Gastrocnemius medialis (tissue), 4 donors: ENCODE results near the gene WIPF3. TPM values are rescaled to one million over a fixed set of nuclear protein-coding genes. Genes with fewer than 3 reads are reported as not detected.

Experiments used
- ATAC-seq, 2 donors: fragments of 150-250 bp; one replicate each; pipeline ENCODE4 v1.9.1; 2016
- DNase-seq, 2 donors: peaks; one replicate each; pipeline ENCODE4 v3.0.0-alpha.2; 2019
- H3K27ac ChIP-seq, 4 donors: fragments of 200-600 bp; sonication (generic); 1 replicate in 1 of 4; 2 replicates in 3 of 4; pipeline ENCODE4 v1.5.1; 2016 to 2018; ENCODE audit warnings: mild to moderate bottlenecking in 2 of 4, moderate library complexity in 1 of 4
- H3K27me3 ChIP-seq, 3 donors: fragments of 200-600 bp; sonication (generic) in 2 of 3; 1 replicate in 1 of 3; 2 replicates in 2 of 3; pipeline versions ENCODE4 v1.5.1 to v1.6.0; 2016 to 2019; ENCODE audit warnings: mild to moderate bottlenecking in 1 of 3, moderate library complexity in 1 of 3
- H3K36me3 ChIP-seq, 2 donors: fragments of 200-600 bp; sonication (generic) in 1 of 2; one replicate each; pipeline ENCODE4 v1.5.1; 2017 to 2018
- H3K4me1 ChIP-seq, 2 donors: fragments of 200-600 bp; sonication (generic) in 1 of 2; one replicate each; pipeline ENCODE4 v1.5.1; 2016 to 2017; ENCODE audit warnings: mild to moderate bottlenecking in 2 of 2
- H3K4me3 ChIP-seq, 4 donors: fragments of 200-600 bp; sonication (generic) in 3 of 4; 1 replicate in 1 of 4; 2 replicates in 3 of 4; pipeline ENCODE4 v1.5.1; 2016 to 2019; ENCODE audit warnings: mild to moderate bottlenecking in 2 of 4
- H3K9me3 ChIP-seq, 3 donors: fragments of 200-600 bp; sonication (generic) in 2 of 3; 1 replicate in 1 of 3; 2 replicates in 2 of 3; pipeline ENCODE4 v1.5.1; 2016 to 2019
- POLR2A ChIP-seq, 2 donors: fragments of 450-650 bp; IDR thresholded peaks; one replicate each; pipeline ENCODE4 v1.6.1; 2017; ENCODE audit warnings: antibody characterized with exemption in 2 of 2, mild to moderate bottlenecking in 2 of 2, moderate library complexity in 2 of 2
- in situ Hi-C, 4 donors: fragments of 200-750 bp; cut with MboI; loops; one replicate each; pipeline versions ENCODE4 v1.15.0 to v1.8.0; 2017; ENCODE audit warnings: low sequenced_read_pairs in 4 of 4
- intact Hi-C: fragments of 100-400 bp; cut with DNase I; formaldehyde crosslinking; loops from one replicate; pipeline ENCODE4 v1.15.1; 2023; ENCODE audit warnings: low total_unique reads
- total RNA-seq, 4 donors: library from RNA; depleted of rRNA; stranded (reverse); fragments of >200 nt; gene quantifications; one replicate each; pipeline versions ENCODE4 v1.1.0 to v1.2.3, GENCODE V29; 2016
- TF ChIP-seq, protein P1 (sequence below), 5 experiments: fragments of 450-650 bp in 3 of 5; fragments of 200-600 bp in 2 of 5; sonication (generic) in 2 of 5; IDR thresholded peaks in 4 of 5; conservative IDR thresholded peaks in 1 of 5; 1 replicate in 4 of 5; 2 replicates in 1 of 5; pipeline ENCODE4 v1.5.1; 2016 to 2019; ENCODE audit warnings: antibody characterized with exemption in 5 of 5, mild to moderate bottlenecking in 3 of 5, moderate library complexity in 3 of 5

Gene WIPF3
- total RNA-seq, 4 donors from 2014 or later = 4.2 to 9.9 (median 8.3) TPM

DNA sequence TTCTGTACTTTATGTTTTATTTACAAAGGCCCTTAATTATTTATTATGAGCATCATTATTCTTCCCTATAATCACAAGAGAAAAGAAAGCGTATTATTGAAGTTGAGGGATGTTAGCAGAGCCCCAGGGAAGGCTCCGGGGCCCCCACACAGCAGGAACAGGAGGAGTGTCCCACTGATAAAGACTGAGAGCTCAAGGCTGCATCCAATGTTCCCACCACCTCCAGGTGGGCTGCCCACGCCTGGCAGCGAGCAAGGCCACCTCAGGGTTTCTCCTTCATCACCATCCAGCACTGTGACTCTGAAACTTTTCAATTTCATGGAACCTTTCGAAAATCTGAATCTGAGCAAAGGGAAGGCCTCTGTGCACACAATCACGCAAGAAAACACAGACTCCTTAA is 35.9 kb upstream of the WIPF3 start:
- in situ Hi-C loops (loop anchor here in 1 of 4 donors (25.0 kb wide), 1 partner anchor 142 kb away; no protein-coding TSS in a partner anchor), intact Hi-C loops (no loop called here)
- Histone ChIP-seq H3K4me3 (no peak overlapping the region), H3K9me3 (no peaks in the 10 kb centered on the region), H3K4me1 (peaks cover 8 to 10% of the 10 kb centered on the region in 2 donors), H3K27me3 (no peaks in the 10 kb centered on the region), H3K36me3 (no peaks in the 10 kb centered on the region), H3K27ac (no peak overlapping the region)
- DNase-seq (no peak), ATAC-seq (no peak)
- no peak for TF ChIP-seq POLR2A (IDR thresholded peaks at IDR 0.05)
- TF ChIP-seq, protein P1, sequence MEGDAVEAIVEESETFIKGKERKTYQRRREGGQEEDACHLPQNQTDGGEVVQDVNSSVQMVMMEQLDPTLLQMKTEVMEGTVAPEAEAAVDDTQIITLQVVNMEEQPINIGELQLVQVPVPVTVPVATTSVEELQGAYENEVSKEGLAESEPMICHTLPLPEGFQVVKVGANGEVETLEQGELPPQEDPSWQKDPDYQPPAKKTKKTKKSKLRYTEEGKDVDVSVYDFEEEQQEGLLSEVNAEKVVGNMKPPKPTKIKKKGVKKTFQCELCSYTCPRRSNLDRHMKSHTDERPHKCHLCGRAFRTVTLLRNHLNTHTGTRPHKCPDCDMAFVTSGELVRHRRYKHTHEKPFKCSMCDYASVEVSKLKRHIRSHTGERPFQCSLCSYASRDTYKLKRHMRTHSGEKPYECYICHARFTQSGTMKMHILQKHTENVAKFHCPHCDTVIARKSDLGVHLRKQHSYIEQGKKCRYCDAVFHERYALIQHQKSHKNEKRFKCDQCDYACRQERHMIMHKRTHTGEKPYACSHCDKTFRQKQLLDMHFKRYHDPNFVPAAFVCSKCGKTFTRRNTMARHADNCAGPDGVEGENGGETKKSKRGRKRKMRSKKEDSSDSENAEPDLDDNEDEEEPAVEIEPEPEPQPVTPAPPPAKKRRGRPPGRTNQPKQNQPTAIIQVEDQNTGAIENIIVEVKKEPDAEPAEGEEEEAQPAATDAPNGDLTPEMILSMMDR (IDR thresholded peaks at IDR 0.05 in 4 of 5, conservative IDR thresholded peaks at IDR 0.05 in 1 of 5) = no peak

DNA sequence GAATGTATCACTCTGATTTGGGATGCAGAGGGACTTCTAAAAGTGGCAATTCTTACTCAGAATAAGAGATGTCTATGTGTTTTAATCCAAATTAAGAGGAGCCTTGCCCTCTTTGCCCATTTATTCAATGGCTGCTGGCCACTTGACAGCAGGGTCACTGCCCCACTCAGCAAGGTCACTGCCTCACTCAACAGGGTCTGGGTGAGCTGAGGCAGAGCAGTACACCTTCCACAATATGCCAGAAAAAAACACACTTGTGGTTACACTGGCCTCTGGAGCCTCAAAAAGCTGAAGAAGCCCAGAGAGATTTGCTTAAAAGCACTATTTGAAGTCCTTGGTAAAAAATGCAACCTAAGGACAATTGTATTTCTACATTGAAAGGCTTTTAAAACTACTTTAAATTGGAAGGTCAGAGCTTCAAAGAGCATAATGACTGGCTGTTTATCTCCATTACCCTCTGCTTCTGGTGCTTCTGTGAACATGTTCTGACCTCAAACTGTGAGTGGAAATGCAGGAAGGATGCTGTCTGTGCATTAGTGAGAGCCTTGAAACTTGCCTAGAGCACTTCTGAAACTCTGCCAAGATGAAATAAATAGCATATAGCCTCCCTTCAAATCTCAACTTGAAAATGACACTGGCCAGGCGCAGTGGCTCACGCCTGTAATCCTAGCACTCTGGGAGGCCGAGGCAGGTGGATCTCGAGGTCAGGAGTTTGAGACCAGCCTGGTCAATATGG is 35.1 kb upstream of the WIPF3 start:
- Histone ChIP-seq H3K4me3 (no peak overlapping the region), H3K9me3 (no peaks in the 10 kb centered on the region), H3K27me3 (no peaks in the 10 kb centered on the region), H3K27ac (no peak overlapping the region), H3K4me1 (peaks cover 0 to 1% of the 10 kb centered on the region in 2 donors), H3K36me3 (no peaks in the 10 kb centered on the region)
- intact Hi-C loops (no loop called here), in situ Hi-C loops (loop anchor here in 1 of 4 donors (25.0 kb wide), 1 partner anchor 141 kb away; no protein-coding TSS in a partner anchor)
- TF ChIP-seq, protein P1 (IDR thresholded peaks at IDR 0.05 in 4 of 5, conservative IDR thresholded peaks at IDR 0.05 in 1 of 5) = no peak
- no peak for TF ChIP-seq POLR2A (IDR thresholded peaks at IDR 0.05)
- DNase-seq (no peak), ATAC-seq (no peak)

DNA sequence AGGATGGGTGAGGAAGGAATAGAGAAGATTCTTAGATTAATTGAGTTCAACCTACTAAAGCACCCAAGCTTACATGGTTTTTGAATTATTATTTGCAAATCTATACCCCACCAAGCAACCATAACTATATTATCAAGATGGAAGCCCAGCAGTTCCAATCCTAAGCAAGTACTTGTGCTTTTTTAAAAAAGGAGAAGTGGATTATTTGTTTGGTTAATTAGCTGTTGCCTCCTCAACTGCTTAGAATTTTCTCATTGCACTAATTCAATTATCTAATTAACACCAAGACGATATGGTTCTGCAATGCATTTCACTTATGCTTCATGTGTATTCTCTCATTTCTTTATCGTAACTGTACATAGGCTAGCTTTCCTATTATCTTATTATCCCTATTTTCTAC is 27.3 kb upstream of the WIPF3 start:
- Histone ChIP-seq H3K36me3 (no peaks in the 10 kb centered on the region), H3K4me3 (no peak overlapping the region), H3K4me1 (no peaks in the 10 kb centered on the region), H3K27me3 (no peaks in the 10 kb centered on the region), H3K9me3 (no peaks in the 10 kb centered on the region), H3K27ac (no peak overlapping the region)
- in situ Hi-C loops (no loop called here), intact Hi-C loops (no loop called here)
- TF ChIP-seq, protein P1 (IDR thresholded peaks at IDR 0.05 in 4 of 5, conservative IDR thresholded peaks at IDR 0.05 in 1 of 5) = no peak
- no peak for TF ChIP-seq POLR2A (IDR thresholded peaks at IDR 0.05)
- no peak for DNase-seq
- no peak for ATAC-seq

DNA sequence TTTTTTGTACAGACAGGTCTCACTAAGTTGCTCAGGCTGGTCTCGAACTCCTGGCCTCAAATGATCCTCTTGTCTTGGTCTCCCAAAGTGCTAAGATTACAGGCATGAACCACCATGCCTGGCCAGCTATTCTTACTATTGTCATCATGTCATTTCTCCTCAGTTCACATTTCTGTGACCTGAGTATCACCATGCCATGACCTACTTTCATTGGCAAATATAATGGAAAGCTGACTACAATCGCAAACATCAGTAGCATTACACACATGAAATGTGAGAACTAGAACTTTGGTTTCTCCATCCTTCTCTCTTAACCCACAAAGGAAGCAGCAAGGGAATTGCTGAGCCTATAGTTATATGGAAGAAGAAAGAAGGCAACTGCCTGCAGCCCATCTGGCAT is 26.0 kb upstream of the WIPF3 start:
- no peaks in the 10 kb centered on the region for H3K4me1 ChIP-seq
- H3K9me3 ChIP-seq = no peaks in the 10 kb centered on the region
- DNase-seq (peak; percentile 6 to 17), ATAC-seq (peak; percentile 93 to 96)
- TF ChIP-seq, protein P1 (IDR thresholded peaks at IDR 0.05 in 4 of 5, conservative IDR thresholded peaks at IDR 0.05 in 1 of 5) = no peak
- no peak for TF ChIP-seq POLR2A (IDR thresholded peaks at IDR 0.05)
- H3K27me3 ChIP-seq = no peaks in the 10 kb centered on the region
- H3K4me3 ChIP-seq = no peak overlapping the region
- peak overlapping the region in 3 of 4 donors; percentile 20 to 61 (median 20) for H3K27ac ChIP-seq
- H3K36me3 ChIP-seq = no peaks in the 10 kb centered on the region
- intact Hi-C loops (loop anchor here (2.0 kb wide), 1 partner anchor 26 kb away; the partner anchor contains the start of gene WIPF3), in situ Hi-C loops (no loop called here)
